ENCODE data around the gene CEPT1.

DNA sequence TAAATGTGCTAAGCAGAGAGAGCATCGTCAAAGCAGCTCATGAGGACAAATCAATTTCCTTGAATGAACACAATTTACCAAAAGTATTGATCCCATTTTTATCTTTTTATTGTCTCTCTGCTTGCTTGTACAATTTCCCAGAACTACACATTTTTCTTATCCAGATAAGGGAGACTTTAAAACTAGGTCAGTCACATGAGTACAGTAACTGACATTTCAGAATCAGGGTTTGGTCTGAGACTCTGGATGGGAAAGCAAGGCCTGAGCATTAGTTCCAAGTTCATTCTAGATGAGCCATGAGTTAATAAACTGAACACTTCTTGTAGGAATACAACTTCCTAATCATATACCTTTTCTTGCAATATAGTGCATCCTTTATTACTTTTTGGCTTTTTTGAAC is 71.9 kb downstream of the CEPT1 start:
- no peak for TF ChIP-seq CTCF (IDR thresholded peaks at IDR 0.05)
- no peak for TF ChIP-seq MAX (CRISPR knock-in tag; IDR thresholded peaks at IDR 0.05)
- no peak for TF ChIP-seq PRDM15 (CRISPR knock-in tag; IDR thresholded peaks at IDR 0.05)
